GM23248 (cell line): Measurements from ENCODE around the gene DPP10. TPM values are rescaled to one million over a fixed set of nuclear protein-coding genes. Genes with fewer than 3 reads are reported as not detected.

Experiments
- DNase-seq: peaks from one replicate; pipeline ENCODE4 v3.0.0-alpha.2; 2015
- H2AFZ ChIP-seq: fragments of 200-600 bp; sonication (generic); 2 replicates; pipeline ENCODE4 v1.6.1; 2016; ENCODE audit warnings: antibody characterized with exemption
- H3F3A ChIP-seq: fragments of 200-600 bp; sonication (generic); 2 replicates; pipeline ENCODE4 v1.6.1; 2016; ENCODE audit warnings: mild to moderate bottlenecking, antibody characterized with exemption, mixed run types; ENCODE audit not compliant: insufficient read depth
- H3K27ac ChIP-seq: fragments of 200-600 bp; sonication (generic); 2 replicates; pipeline ENCODE4 v1.5.1; 2016; ENCODE audit warnings: mild to moderate bottlenecking
- H3K27me3 ChIP-seq: fragments of 200-600 bp; sonication (generic); replicated peaks from 2 replicates; pipeline ENCODE4 v1.6.1; 2016; ENCODE audit warnings: mild to moderate bottlenecking; ENCODE audit not compliant: insufficient read depth
- H3K36me3 ChIP-seq: fragments of 200-600 bp; sonication (generic); 2 replicates; pipeline ENCODE4 v1.6.1; 2016; ENCODE audit warnings: low read depth, mild to moderate bottlenecking
- H3K4me1 ChIP-seq: fragments of 200-600 bp; sonication (generic); 2 replicates; pipeline ENCODE4 v1.6.1; 2016; ENCODE audit warnings: mild to moderate bottlenecking; ENCODE audit not compliant: insufficient read depth
- H3K4me2 ChIP-seq: fragments of 200-600 bp; sonication (generic); one replicate; pipeline ENCODE4 v1.6.1; 2016; ENCODE audit warnings: mild to moderate bottlenecking; ENCODE audit not compliant: unreplicated experiment
- H3K4me3 ChIP-seq: fragments of 200-600 bp; sonication (generic); 2 replicates; pipeline ENCODE4 v1.5.1; 2016; ENCODE audit warnings: mild to moderate bottlenecking
- H3K79me2 ChIP-seq: fragments of 200-600 bp; sonication (generic); 2 replicates; pipeline ENCODE4 v1.6.1; 2016; ENCODE audit warnings: mild to moderate bottlenecking; ENCODE audit not compliant: insufficient read depth
- H3K9ac ChIP-seq: fragments of 200-600 bp; sonication (generic); 2 replicates; pipeline ENCODE4 v1.6.1; 2016; ENCODE audit warnings: mild to moderate bottlenecking
- H3K9me2 ChIP-seq: fragments of 200-600 bp; sonication (generic); 2 replicates; pipeline ENCODE4 v1.6.1; 2016; ENCODE audit warnings: mixed run types, mild to moderate bottlenecking, moderate library complexity; ENCODE audit not compliant: insufficient read depth
- H3K9me3 ChIP-seq: fragments of 200-600 bp; sonication (generic); one replicate; pipeline ENCODE4 v1.6.1; 2017; ENCODE audit warnings: low read depth
- H4K20me1 ChIP-seq: fragments of 200-600 bp; sonication (generic); 2 replicates; pipeline ENCODE4 v1.6.0; 2016; ENCODE audit not compliant: insufficient read depth
- EZH2 ChIP-seq: fragments of 200-600 bp; sonication (generic); IDR thresholded peaks from 2 replicates; pipeline ENCODE4 v1.6.1; 2018; ENCODE audit warnings: antibody characterized with exemption, mild to moderate bottlenecking; ENCODE audit not compliant: insufficient read depth, poor library complexity, severe bottlenecking
- EZH2phosphoT487 ChIP-seq: fragments of 200-600 bp; sonication (generic); IDR thresholded peaks from 2 replicates; pipeline ENCODE4 v1.6.1; 2018; ENCODE audit warnings: antibody characterized with exemption, moderate library complexity, mild to moderate bottlenecking, low read depth; ENCODE audit not compliant: insufficient read depth
- WGBS, 2 experiments: methylation state at CpG; one replicate each; pipeline ENCODE4 v1.1.6; 2015 to 2017; ENCODE audit warnings: low lambda C conversion rate in 2 of 2, low coverage in 1 of 2; ENCODE audit errors: missing lambda C conversion rate in 2 of 2; 5-methylcytosine and 5-hydroxymethylcytosine counted together
- in situ Hi-C: fragments of 300-500 bp; cut with MboI; formaldehyde crosslinking; loops from 2 replicates; pipeline ENCODE4 v1.15.0; 2020
- polyA plus RNA-seq: library from polyadenylated mRNA; unstranded; fragments of >200 nt; fragmentation: Nextera tagmentation; extraction: Ambion mirVana; gene quantifications from 2 replicates; pipeline ENCODE4 v1.2.1, GENCODE V29; 2016
- total RNA-seq: library from RNA; depleted of rRNA; stranded (reverse); fragments of >200 nt; shearing (Covaris generic); gene quantifications from 2 replicates; pipeline ENCODE4 v1.2.3, GENCODE V29; 2014

The DPP10 gene
- total and polyA plus RNA-seq, 2 experiments from 2014 or later = not detected

DNA sequence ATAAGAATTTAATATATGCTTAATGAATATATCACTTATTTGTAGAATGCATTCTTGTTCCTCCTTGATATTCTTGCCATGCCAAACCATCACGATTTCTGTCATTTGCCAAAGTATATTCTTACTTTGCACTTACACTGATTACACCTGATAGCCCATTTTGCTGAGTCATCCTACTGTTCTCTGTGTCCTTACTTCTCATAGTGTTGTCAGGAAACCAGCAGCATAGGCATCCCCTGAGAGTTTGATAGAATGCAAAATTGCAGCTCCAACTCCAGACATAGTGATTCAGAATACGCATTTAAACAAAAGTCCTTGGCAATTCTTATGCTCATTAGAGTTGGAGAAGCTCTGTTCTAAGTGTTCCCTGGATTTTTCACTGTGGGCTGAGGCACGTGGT, 687.1 kb downstream of the DPP10 start:
- no peaks in the 10 kb centered on the region for H3K36me3 ChIP-seq
- no peak overlapping the region for H3K4me2 ChIP-seq
- no peaks in the 10 kb centered on the region for H3K9me2 ChIP-seq
- 6 to 9% methylated on average over 3 of the region's 3 CpGs for WGBS, 2 experiments
- H2AFZ ChIP-seq = no peak overlapping the region
- H4K20me1 ChIP-seq = no peaks in the 10 kb centered on the region
- TF ChIP-seq EZH2phosphoT487 = no peak
- no peak for TF ChIP-seq EZH2
- H3K4me1 ChIP-seq = no peaks in the 10 kb centered on the region
- no peaks in the 10 kb centered on the region for H3K79me2 ChIP-seq
- H3K9me3 ChIP-seq = no peaks in the 10 kb centered on the region
- no peaks in the 10 kb centered on the region for H3K27me3 ChIP-seq
- no peak overlapping the region for H3K4me3 ChIP-seq
- in situ Hi-C loops = no loop called here
- no peak for DNase-seq
- H3K27ac ChIP-seq = no peak overlapping the region
- no peaks in the 10 kb centered on the region for H3F3A ChIP-seq
- H3K9ac ChIP-seq = no peak overlapping the region

DNA sequence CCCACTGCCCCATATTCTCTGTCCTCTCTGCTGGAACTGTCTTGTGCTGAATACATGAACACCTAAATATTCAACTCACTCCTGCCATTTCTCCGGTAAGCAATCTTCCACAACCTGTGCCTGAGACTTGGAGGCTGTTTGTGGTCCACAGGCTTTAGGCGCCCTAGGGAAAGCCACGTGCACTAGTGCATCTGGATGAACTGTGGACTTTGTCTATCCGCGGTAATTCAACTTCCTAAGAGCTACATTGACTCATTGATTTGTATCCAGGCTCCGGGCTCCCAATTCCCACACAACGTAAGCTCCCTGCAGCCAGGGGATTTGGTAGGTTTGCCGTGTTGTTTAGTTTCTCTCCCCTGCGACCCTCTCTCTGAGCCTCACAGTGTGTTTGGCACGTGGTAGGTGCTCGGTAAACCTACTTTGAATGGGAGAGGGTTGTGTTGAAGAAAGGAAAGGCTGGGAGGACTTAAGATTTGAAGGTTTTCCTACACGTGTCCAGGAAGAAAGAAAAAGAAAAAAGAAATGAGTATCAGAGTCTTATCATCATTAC, 718.2 kb downstream of the DPP10 start:
- H2AFZ ChIP-seq = no peak overlapping the region
- 39 to 42% methylated on average over 12 of the region's 12 CpGs for WGBS, 2 experiments
- H3F3A ChIP-seq = no peaks in the 10 kb centered on the region
- peaks cover 23% of the 10 kb centered on the region; the same call in 1 of the 2 replicates for H3K27me3 ChIP-seq
- H3K4me2 ChIP-seq = no peak overlapping the region
- no peak for DNase-seq
- H3K4me1 ChIP-seq = no peaks in the 10 kb centered on the region
- TF ChIP-seq EZH2phosphoT487 = no peak
- TF ChIP-seq EZH2 = no peak
- in situ Hi-C loops = no loop called here
- H3K9me3 ChIP-seq = no peaks in the 10 kb centered on the region
- no peak overlapping the region for H3K9ac ChIP-seq
- H3K4me3 ChIP-seq = no peak overlapping the region
- H3K9me2 ChIP-seq = no peaks in the 10 kb centered on the region
- no peaks in the 10 kb centered on the region for H3K36me3 ChIP-seq
- no peak overlapping the region for H3K27ac ChIP-seq
- H4K20me1 ChIP-seq = no peaks in the 10 kb centered on the region
- H3K79me2 ChIP-seq = no peaks in the 10 kb centered on the region

DNA sequence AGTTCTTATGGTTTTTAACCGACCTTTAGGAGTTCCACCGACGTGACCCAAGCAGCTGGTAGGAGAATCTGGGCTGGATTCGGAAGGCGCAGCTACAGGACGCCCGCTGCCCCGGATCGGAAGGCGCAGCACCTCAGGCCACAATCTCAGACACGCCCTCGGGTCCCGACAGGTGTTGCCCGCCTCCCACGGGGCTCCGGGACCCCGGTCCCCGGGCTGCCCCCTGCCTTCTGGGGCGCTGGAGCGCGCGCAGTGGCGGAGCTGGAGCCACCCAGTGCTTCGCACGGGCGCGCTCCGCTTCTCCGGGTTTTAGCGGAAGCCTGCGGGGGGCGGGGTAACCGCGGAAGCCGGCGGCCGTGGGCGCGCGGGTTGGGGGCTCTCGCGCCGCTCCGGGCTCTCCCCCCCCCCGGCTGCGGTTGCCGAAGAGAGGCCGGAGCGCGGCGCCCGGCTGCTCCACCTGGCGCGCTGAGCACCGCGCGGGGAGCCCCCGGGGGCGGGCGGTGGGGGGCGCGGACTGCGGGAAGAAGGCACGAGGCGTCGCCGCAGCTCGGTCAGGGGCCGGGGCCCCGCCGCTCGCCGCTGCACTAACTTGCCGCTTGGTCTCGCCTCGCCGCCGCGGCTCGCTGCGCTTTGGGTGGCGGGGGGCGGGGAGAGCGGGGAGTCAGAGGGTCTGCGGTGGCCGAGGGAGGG, 718.8 kb downstream of the DPP10 start:
- no peak overlapping the region for H2AFZ ChIP-seq
- H3K79me2 ChIP-seq = no peaks in the 10 kb centered on the region
- no peak for TF ChIP-seq EZH2phosphoT487
- WGBS, 2 experiments = 10 to 11% methylated on average over 29 to 67 of the region's 86 CpGs
- H4K20me1 ChIP-seq = no peaks in the 10 kb centered on the region
- no peaks in the 10 kb centered on the region for H3F3A ChIP-seq
- no peak overlapping the region for H3K9ac ChIP-seq
- H3K9me2 ChIP-seq = no peaks in the 10 kb centered on the region
- no peak overlapping the region for H3K27ac ChIP-seq
- H3K27me3 ChIP-seq = peaks cover 23% of the 10 kb centered on the region; the same call in 1 of the 2 replicates
- DNase-seq = no peak
- H3K4me1 ChIP-seq = no peaks in the 10 kb centered on the region
- H3K36me3 ChIP-seq = no peaks in the 10 kb centered on the region
- in situ Hi-C loops = no loop called here
- H3K9me3 ChIP-seq = no peaks in the 10 kb centered on the region
- H3K4me2 ChIP-seq = no peak overlapping the region
- no peak overlapping the region for H3K4me3 ChIP-seq

GRCh38 chr2:115161771-115162493, 719.5 kb downstream of the DPP10 start:
- Histone ChIP-seq H3K36me3 (no peaks in the 10 kb centered on the region), H2AFZ (no peak overlapping the region), H3K79me2 (no peaks in the 10 kb centered on the region), H3F3A (no peaks in the 10 kb centered on the region), H3K9me3 (no peaks in the 10 kb centered on the region), H3K27ac (no peak overlapping the region), H3K4me1 (no peaks in the 10 kb centered on the region), H4K20me1 (no peaks in the 10 kb centered on the region), H3K9me2 (no peaks in the 10 kb centered on the region), H3K4me2 (no peak overlapping the region), H3K9ac (no peak overlapping the region), H3K4me3 (no peak overlapping the region), H3K27me3 (peaks cover 23% of the 10 kb centered on the region; the same call in 1 of the 2 replicates)
- WGBS, 2 experiments = 6 to 7% methylated on average over 57 to 71 of the region's 83 CpGs
- TF ChIP-seq EZH2 = no peak
- in situ Hi-C loops = no loop called here
- DNase-seq = no peak
